Bronchial epithelial cell (primary cell): ENCODE measurements around the gene RALGAPA1. TPM values are rescaled to one million over a fixed set of nuclear protein-coding genes. Genes with fewer than 3 reads are reported as not detected.
"Not testable (repeated sequence)": the region's sequence is repeated elsewhere in the genome, so short reads cannot be mapped to it uniquely, and the experiment has no call there.

Experiments
- DNase-seq: peaks from one replicate; pipeline ENCODE4 v3.0.0-alpha.2; 2010; ENCODE audit warnings: low read depth
- FAIRE-seq: peaks from 2 replicates; lab custom pipeline; 2011; peaks lifted over from hg19 to GRCh38; lab: Jason Lieb, UNC
- H3K27me3 ChIP-seq: 2 replicates; pipeline ENCODE4 v1.5.1; 2011; ENCODE audit warnings: low read length; ENCODE audit not compliant: control insufficient read depth, insufficient read depth
- H3K36me3 ChIP-seq: 2 replicates; pipeline ENCODE4 v1.5.1; 2011; ENCODE audit warnings: low read length; ENCODE audit not compliant: control insufficient read depth, insufficient read depth
- H3K4me3 ChIP-seq: 2 replicates; pipeline ENCODE4 v1.5.1; 2011; ENCODE audit warnings: mild to moderate bottlenecking, low read depth, low read length, control low read depth
- CTCF ChIP-seq: IDR thresholded peaks from 2 replicates; pipeline ENCODE4 v1.5.1; 2011; ENCODE audit warnings: mild to moderate bottlenecking, moderate library complexity, low read length, control low read depth, inconsistent platforms; ENCODE audit not compliant: insufficient read depth, severe bottlenecking
- total RNA-seq: library from RNA; depleted of rRNA; stranded (reverse); fragments of >200 nt; gene quantifications from 2 replicates; pipeline ENCODE4 v1.2.1, GENCODE V29; 2014

The RALGAPA1 gene
- total RNA-seq, result 28.2 and 44.5 TPM in 2 replicates

DNA sequence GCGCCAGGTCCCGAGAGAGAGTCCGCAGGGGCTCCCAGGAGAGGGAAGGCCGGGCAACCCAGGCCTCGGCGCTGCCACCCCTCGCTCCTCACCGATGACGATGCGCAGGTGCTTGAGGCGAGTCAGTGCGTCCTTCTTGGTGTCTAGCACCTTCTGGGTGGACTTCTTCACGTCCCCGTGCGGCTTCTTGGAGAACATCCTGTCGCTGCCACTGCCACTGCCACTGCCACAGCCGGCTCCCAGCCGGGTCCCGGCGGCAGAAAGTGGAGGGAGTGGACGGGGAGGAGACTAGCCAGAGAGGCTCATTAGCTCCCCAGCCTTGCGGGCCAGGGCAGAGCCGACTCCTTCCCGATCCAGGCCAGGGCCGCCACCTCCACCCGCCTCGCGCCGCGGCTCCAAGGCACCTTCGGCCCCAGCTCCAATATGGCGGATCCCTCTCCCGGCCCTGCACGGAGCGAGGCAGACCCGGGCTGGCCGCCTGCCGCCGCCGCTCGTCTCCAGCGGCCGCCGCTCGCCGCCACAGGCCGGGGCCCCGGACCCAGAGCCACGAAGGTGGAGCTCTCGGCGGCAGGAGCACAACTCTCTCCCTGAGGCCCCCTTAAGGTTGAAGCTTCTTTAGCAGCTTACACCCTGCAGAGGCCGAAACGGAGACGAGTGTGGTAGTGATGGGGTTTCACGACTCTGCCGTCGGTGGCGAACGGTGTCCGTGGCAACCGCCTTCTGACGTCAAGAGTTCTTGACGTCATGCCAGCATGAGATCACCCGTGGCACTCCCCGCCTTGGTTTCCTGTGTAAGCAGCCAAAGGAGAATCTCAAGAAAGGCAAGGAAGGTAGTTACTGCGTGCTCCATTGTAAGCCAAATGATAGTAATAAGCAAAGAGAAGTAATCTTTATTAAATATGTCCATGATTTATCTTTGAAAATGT is at the start of gene RALGAPA1:
TSS of gene RALGAPA1 (minus strand) at position 658 of the 926 bp plus-strand sequence. CDS start at position 198, 460 bp downstream.
- peak; percentile 52 for TF ChIP-seq CTCF
- H3K4me3 ChIP-seq, result peak within 1 kb of the TSS; percentile 70
- not testable (repeated sequence) for FAIRE-seq, H3K36me3 ChIP-seq, H3K27me3 ChIP-seq
- DNase-seq, result peak; percentile 92

GRCh38 chr14:35858521-35859209 is 49.6 kb upstream of the RALGAPA1 start:
- DNase-seq, result peak; percentile 92
- no peak for TF ChIP-seq CTCF
- peak; percentile 50 for FAIRE-seq

GRCh38 chr14:35855876-35856481 is 46.9 kb upstream of the RALGAPA1 start:
- Histone ChIP-seq H3K36me3 (no peaks in the 10 kb centered on the region), H3K4me3 (no peak overlapping the region), H3K27me3 (no peaks in the 10 kb centered on the region)
- FAIRE-seq, result no peak
- no peak for TF ChIP-seq CTCF
- no peak for DNase-seq

More at GRCh38 chr14:35858521-35859209, 49.6 kb upstream of the RALGAPA1 start:
- Histone ChIP-seq H3K36me3 (peaks cover 1% of the 10 kb centered on the region), H3K27me3 (no peaks in the 10 kb centered on the region), H3K4me3 (no peak overlapping the region)

- FAIRE-seq (no peak), DNase-seq (no peak)
- H3K36me3 ChIP-seq, result no peaks in the 10 kb centered on the region
- no peaks in the 10 kb centered on the region for H3K27me3 ChIP-seq
- H3K4me3 ChIP-seq, result no peak overlapping the region
- no peak for TF ChIP-seq CTCF
These were observed 45.7 kb upstream of the RALGAPA1 start for GRCh38 chr14:35854696-35855270.

DNA sequence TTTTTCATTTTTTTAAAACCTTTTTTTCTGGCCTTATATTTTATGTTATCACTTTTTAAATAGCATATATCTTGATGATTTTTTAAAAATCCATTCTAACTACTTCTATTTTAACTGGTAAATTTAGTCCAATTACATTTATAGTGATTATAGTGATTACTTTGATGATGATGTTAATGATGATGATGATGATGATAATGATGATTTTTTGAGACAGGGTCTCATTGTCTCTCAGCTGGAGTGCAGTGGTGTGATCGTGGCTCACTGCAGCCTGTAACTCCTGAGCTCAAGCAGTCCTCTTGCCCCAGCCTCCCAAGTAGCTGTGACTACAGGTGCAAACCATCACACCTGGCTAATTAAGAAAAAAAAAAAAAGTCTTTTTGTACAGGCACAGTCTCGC is 44.1 kb upstream of the RALGAPA1 start:
- DNase-seq (no peak), FAIRE-seq (no peak)
- TF ChIP-seq CTCF, result no peak
- no peak overlapping the region for H3K4me3 ChIP-seq
- H3K36me3 ChIP-seq, result no peaks in the 10 kb centered on the region
- H3K27me3 ChIP-seq, result no peaks in the 10 kb centered on the region
